IgD-negative memory B cell (primary cell): ENCODE data around the gene PKMYT1. TPM values are rescaled to one million over a fixed set of nuclear protein-coding genes. Genes with fewer than 3 reads are reported as not detected.

Source experiments
- H3K27ac Mint-ChIP-seq, 3 donors: one replicate each; pipeline ENCODE4 v1.8.0; 2020 to 2022; ENCODE audit warnings: mild to moderate bottlenecking in 3 of 3, mixed read lengths in 3 of 3, moderate library complexity in 1 of 3
- H3K27me3 Mint-ChIP-seq: one replicate; pipeline ENCODE4 v1.8.0; 2021; ENCODE audit warnings: mixed read lengths
- H3K36me3 Mint-ChIP-seq: one replicate; pipeline ENCODE4 v1.8.0; 2020; ENCODE audit warnings: mild to moderate bottlenecking, mixed read lengths
- H3K4me1 Mint-ChIP-seq, 3 donors: one replicate each; pipeline ENCODE4 v1.8.0; 2020 to 2022; ENCODE audit warnings: mixed read lengths in 3 of 3, mild to moderate bottlenecking in 1 of 3
- H3K4me3 Mint-ChIP-seq, 4 donors: one replicate each; pipeline ENCODE4 v1.8.0; 2020 to 2022; ENCODE audit warnings: mild to moderate bottlenecking in 4 of 4, mixed read lengths in 4 of 4, moderate library complexity in 3 of 4
- H3K9me3 Mint-ChIP-seq, 3 donors: one replicate each; pipeline ENCODE4 v1.8.0; 2020 to 2021; ENCODE audit warnings: mixed read lengths in 3 of 3, mild to moderate bottlenecking in 1 of 3
- polyA plus RNA-seq: library from polyadenylated mRNA; unstranded; fragments of 300-500 nt; fragmentation: Illumina TruSeq; gene quantifications from one replicate; pipeline ENCODE4 v1.2.3, GENCODE V29; 2021

PKMYT1 gene
- polyA plus RNA-seq, 1 donor from 2014 or later: 1.4 TPM

DNA sequence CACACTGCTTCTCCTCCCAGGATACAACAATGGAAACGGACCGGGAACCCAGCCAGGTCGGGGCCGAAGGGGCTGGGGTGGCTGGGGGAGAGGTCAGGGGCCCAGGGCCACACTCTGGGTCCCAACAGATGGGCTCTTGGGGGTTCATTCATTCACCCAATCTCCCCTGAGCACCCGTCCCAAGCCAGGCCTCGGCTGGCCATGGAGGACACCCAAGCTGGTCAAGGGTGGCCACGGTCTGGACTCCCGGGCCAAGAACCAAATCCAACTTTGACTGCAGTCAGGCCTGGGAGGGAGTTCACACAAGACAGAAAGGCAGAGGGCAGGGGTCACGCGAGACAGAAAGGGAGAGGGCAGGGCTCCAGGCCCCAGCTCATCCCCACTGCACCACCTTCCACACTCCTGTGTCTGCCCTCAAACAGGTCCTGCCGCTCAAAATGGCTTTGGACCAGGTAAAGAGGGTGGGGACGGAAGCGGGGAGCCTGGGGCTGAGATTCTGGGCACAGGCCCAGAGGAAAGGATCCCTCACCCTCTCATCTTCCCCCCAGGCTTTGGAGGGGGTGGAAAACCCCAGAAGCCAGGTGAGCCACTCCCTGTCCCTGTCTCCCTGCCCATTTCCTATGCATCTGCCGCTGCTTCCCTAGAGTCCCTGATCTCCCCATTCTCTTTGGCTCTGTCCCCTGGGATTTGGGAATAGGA is 12.3 kb upstream of the PKMYT1 start:
- H3K27me3 Mint-ChIP-seq: no peaks in the 10 kb centered on the region
- no peaks in the 10 kb centered on the region for H3K9me3 Mint-ChIP-seq
- H3K4me3 Mint-ChIP-seq: peak overlapping the region in 1 of 4 donors; percentile 28
- no peak overlapping the region for H3K27ac Mint-ChIP-seq
- H3K4me1 Mint-ChIP-seq: no peaks in the 10 kb centered on the region
- no peaks in the 10 kb centered on the region for H3K36me3 Mint-ChIP-seq

DNA sequence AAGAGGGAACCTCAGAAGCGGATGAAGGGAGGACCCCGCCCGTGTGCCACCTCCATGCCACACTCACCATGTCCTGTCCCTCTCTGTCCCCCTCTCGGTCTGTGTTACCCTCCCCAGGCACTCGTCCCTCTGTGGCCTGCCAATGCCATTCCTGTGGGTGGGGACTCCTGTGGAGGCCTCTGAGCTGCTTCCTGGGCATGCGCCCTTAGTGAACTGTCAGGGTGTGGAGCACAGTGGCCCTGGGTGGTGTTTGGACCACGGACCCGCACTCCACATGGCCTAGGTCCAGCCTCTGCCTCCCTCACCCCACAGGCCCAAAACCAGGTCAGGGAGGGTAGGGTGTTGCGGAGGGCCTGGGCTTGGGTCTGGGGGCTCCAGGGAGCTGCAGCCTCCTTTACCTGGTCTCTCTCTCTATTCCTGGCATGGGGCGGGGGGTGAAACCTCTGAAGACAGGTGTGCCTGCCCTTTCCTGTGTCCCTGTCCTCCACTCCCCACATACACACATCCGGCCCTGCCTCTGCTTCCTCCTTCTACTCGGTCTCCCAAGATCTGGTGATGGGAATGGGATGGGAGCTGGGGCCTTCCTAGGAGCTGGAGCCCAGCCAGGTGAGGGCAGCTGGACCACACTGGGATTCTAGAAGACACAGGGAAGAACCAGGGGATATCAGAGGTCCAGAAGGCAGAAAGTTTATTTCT is 11.5 kb upstream of the PKMYT1 start:
- Mint-ChIP-seq H3K27me3 (no peaks in the 10 kb centered on the region), H3K4me3 (no peak overlapping the region), H3K27ac (no peak overlapping the region), H3K9me3 (no peaks in the 10 kb centered on the region), H3K36me3 (no peaks in the 10 kb centered on the region), H3K4me1 (no peaks in the 10 kb centered on the region)

DNA sequence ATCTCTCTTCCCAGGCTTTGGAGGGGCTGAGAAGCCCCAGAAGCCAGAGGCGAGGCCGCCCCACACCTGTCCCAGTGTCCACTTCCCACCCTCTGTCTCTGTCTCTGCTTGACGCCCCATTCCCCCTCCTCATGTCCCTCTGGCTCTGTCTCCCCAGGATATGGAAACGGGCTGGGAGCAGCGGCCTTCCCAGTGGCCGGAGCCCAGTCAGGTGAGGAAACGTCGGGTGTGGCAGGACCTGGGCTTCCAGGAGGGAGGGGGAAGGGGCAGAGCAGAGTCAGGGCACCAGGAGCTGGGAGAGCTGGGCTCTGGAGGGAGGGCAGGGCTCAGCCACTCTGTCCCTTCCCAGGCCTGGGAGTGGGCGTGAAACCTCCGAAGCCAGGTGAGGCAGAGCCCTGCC is 10.6 kb upstream of the PKMYT1 start:
- Mint-ChIP-seq H3K27me3 (no peaks in the 10 kb centered on the region), H3K4me1 (no peaks in the 10 kb centered on the region), H3K36me3 (no peaks in the 10 kb centered on the region), H3K4me3 (no peak overlapping the region), H3K9me3 (no peaks in the 10 kb centered on the region), H3K27ac (no peak overlapping the region)

DNA sequence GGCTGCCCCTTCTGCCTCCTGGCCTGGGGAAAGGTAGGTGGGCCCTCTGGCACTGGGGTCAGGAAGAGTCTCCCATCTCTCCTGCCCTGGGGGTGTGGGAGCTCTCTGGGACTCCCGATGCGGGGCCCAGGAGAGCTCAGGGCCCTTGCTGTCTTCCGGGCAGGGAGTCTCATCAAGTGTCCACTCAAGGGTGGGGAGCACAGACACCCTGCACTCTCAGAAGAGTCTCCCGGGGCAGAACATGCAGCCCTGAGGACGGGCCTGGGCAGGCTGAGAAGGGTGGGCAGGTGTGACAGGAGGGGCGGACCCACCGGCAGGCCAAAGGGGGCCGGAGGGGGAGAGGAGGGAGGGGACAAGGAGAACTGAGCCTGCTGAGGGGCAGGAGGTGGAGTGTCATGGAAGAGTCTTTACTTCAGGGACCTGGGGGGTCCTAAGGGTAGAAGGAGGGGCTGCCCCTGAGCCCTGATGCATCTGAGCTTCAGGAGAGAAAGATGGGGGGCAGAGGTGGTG is 8.4 kb upstream of the PKMYT1 start:
- Mint-ChIP-seq H3K27ac (no peak overlapping the region), H3K4me3 (no peak overlapping the region)

DNA sequence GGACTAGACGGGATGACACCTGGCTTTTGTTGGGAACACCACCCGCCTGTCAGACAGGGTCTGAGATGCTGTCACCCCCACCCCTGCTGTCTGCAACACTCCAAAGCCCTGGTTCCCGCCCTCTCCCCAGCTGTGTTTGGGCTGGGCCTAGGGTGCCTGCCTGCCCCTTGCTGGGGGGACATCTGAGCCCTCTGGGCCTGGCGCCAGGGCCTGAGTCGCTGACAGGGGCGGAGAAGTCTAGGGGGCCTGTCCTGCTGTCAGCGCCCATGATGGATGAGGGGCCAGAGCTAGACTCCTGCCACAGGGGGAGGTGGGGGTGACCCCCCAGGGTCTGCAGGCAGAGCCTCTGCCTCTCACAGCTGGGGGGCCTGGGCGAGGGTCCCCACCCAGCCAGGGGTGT is 7.6 kb upstream of the PKMYT1 start:
- Mint-ChIP-seq H3K36me3 (no peaks in the 10 kb centered on the region), H3K27ac (no peak overlapping the region), H3K27me3 (no peaks in the 10 kb centered on the region), H3K4me3 (no peak overlapping the region), H3K4me1 (peaks cover 0 to 7% (median 4%) of the 10 kb centered on the region in 3 donors), H3K9me3 (no peaks in the 10 kb centered on the region)

More for the DNA sequence above, 8.4 kb upstream of the PKMYT1 start:
- H3K36me3 Mint-ChIP-seq: no peaks in the 10 kb centered on the region
- H3K9me3 Mint-ChIP-seq: no peaks in the 10 kb centered on the region
- H3K27me3 Mint-ChIP-seq: no peaks in the 10 kb centered on the region
- peaks cover 0 to 4% (median 2%) of the 10 kb centered on the region in 3 donors for H3K4me1 Mint-ChIP-seq

DNA sequence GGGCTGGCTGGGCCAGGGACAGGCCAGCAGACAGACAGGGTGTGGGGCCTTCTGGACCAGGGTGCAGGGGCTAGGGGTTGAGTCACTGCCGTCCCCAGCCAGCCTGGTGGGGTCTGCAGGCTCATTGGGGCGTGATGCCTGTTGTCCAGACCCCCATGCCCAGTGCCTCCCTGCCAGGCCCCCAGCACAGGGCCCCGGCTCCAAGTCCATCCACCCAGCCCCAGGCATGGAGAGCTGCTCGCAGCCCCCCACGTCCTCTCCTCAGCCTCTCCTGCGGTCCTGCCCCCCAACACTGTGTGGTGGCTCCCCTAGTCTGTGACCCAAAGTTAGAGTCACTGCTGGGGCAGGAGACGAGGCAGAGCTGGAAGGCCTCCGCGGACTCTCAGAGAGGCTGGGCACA is 7.0 kb upstream of the PKMYT1 start:
- H3K27ac Mint-ChIP-seq: no peak overlapping the region
- H3K36me3 Mint-ChIP-seq: no peaks in the 10 kb centered on the region
- H3K27me3 Mint-ChIP-seq: no peaks in the 10 kb centered on the region
- H3K4me3 Mint-ChIP-seq: no peak overlapping the region
- H3K4me1 Mint-ChIP-seq: peaks cover 0 to 7% (median 7%) of the 10 kb centered on the region in 3 donors
- H3K9me3 Mint-ChIP-seq: no peaks in the 10 kb centered on the region

DNA sequence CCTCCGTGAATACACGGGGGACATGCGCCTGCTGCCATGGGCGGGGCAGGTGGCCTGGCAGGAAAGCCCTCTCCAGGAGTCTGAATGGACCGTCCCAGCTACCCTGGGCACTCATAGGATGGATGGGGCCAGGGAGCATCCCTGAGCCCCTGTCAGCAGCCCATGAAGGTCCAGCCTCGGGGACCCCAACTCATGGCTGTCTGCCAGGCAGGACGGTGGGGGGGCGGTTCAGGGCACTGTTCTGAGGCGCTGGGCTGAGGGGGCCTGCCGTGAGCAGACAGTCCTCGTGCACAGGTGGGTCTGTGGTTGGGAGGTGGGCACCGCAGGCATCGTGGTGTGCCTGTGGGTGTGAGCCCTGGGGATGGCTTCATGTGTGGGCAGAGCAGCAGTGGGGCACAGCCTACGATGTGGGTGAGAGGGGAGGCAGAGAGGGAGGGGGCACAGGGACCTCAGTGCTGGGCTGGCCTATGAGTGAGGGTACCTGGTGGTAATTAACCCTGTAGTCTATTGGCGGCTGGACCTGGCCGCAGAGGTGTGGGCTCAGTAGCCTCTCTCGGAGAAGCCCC is 6.5 kb upstream of the PKMYT1 start:
- no peaks in the 10 kb centered on the region for H3K9me3 Mint-ChIP-seq
- H3K27ac Mint-ChIP-seq: peak overlapping the region in 1 of 3 donors; percentile 18
- H3K4me1 Mint-ChIP-seq: peaks cover 0 to 8% (median 7%) of the 10 kb centered on the region in 3 donors
- no peak overlapping the region for H3K4me3 Mint-ChIP-seq
- H3K27me3 Mint-ChIP-seq: no peaks in the 10 kb centered on the region
- H3K36me3 Mint-ChIP-seq: no peaks in the 10 kb centered on the region

DNA sequence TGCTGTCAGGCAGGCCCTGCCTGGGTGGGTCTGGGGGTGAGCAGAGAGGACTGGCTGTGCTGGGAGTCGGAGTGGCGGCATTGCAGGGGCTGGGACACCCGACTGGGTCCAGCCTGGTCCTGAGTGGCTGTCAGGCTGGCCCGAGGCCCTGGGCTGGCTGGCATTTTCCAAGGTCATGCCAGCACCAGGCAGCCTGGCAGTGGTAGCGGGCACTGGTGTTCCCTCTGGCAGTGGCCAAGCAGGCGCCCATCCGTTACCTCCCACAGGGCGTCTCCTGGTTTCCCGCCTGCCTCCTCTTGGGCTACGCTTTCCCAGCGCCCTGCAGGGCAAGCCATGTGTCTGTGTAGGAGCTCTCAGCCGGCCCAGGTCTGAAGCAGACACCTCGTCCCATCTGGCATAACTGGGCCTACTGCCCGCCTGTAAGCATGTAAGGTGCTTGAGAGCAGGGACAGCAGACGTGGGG is 5.7 kb upstream of the PKMYT1 start:
- no peaks in the 10 kb centered on the region for H3K9me3 Mint-ChIP-seq
- H3K4me1 Mint-ChIP-seq: peaks cover 0 to 13% (median 8%) of the 10 kb centered on the region in 3 donors
- H3K27me3 Mint-ChIP-seq: no peaks in the 10 kb centered on the region
- no peak overlapping the region for H3K27ac Mint-ChIP-seq
- H3K4me3 Mint-ChIP-seq: no peak overlapping the region
- H3K36me3 Mint-ChIP-seq: no peaks in the 10 kb centered on the region

DNA sequence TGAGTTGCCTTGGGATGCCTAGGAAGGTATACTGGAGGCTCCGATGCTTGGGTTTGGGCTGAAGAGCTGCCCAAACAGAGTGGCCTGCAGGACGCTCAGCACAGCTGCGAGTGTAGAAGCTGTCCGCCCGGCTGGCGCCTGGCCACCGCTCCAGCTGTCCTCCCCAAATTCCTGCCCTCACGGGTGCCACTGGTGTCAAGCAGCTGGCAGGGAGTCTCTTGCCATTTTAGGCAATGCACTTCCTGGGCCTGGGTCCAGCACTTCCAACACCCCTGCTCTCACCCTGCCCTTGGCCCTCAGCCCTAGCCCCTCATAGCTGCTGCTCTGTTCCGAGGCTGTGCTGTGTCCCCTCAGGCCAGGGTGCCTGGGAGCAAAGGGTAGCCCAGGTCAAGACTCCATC is 5.2 kb upstream of the PKMYT1 start:
- H3K27me3 Mint-ChIP-seq: no peaks in the 10 kb centered on the region
- no peak overlapping the region for H3K27ac Mint-ChIP-seq
- H3K9me3 Mint-ChIP-seq: no peaks in the 10 kb centered on the region
- no peak overlapping the region for H3K4me3 Mint-ChIP-seq
- H3K36me3 Mint-ChIP-seq: no peaks in the 10 kb centered on the region
- H3K4me1 Mint-ChIP-seq: peaks cover 0 to 16% (median 8%) of the 10 kb centered on the region in 3 donors

DNA sequence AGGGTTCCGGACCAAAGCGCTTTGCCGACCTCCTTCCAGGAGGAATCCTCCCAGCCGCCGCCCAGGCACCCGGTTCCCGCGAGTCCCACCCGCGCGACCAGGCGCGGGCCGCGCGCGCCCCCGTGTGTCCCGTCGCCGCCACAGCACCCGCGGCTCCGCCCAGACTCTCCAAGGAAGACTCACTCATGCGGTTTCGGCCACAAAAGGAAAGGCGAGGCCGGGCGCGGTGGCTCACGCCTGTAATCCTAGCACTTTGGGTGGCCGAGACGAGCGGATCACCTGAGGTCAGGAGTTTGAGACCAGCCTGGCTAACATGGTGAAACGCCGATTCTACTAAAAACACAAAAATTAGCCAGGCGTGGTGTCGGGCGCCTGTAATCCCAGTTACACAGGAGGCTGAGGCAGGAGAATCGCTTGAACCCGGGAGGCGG is 3.5 kb upstream of the PKMYT1 start:
- peak overlapping the region; percentile 34 to 82 (median 54) for H3K4me3 Mint-ChIP-seq
- H3K27me3 Mint-ChIP-seq: no peaks in the 10 kb centered on the region
- H3K36me3 Mint-ChIP-seq: no peaks in the 10 kb centered on the region
- H3K4me1 Mint-ChIP-seq: peaks cover 0 to 17% (median 8%) of the 10 kb centered on the region in 3 donors
- H3K9me3 Mint-ChIP-seq: no peaks in the 10 kb centered on the region
- H3K27ac Mint-ChIP-seq: no peak overlapping the region

DNA sequence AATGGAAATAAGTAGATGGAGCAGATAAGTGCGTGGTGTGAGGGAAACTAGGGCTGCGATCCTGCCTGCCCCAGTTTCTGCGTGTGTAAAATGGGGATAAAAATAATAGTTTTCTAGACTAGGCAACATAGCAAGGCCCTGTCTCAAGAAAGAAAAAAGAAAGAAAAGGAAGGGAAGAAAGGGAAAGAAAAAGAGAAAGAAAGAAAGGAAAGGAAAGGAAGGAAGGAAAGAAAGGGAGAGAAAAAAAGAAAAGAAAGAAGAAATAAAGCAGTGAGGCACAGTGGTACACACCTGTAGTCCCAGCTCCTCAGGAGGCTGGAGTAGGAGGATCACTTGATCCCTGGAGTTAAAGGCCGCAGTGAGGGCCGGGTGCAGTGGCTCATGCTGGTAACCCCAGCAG is 2.2 kb upstream of the PKMYT1 start:
- peaks cover 0 to 17% (median 8%) of the 10 kb centered on the region in 3 donors for H3K4me1 Mint-ChIP-seq
- H3K27me3 Mint-ChIP-seq: no peaks in the 10 kb centered on the region
- H3K36me3 Mint-ChIP-seq: no peaks in the 10 kb centered on the region
- H3K9me3 Mint-ChIP-seq: no peaks in the 10 kb centered on the region
- H3K4me3 Mint-ChIP-seq: peak overlapping the region in 3 of 4 donors; percentile 51 to 66 (median 63)
- H3K27ac Mint-ChIP-seq: peak overlapping the region in 1 of 3 donors; percentile 13

DNA sequence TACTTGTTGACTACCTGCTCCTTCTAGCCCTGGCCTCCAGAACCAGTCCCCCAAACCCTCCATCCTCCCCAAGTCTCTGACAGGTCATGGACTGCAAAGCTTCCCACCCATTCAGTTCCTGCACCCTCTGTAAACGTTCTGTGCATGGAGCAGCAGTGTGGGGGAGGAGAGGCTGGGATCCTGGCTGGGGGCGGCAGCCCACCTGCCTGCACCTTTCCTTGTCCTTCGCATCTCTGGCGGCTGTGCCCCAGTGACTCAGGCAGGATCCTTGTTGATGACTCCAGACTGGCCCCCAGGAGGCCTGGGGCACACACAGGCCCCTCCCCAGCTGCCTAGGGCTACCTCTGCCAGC is 1.6 kb upstream of the PKMYT1 start:
- H3K4me3 Mint-ChIP-seq: peak overlapping the region; percentile 51 to 89 (median 69)
- H3K9me3 Mint-ChIP-seq: no peaks in the 10 kb centered on the region
- H3K27ac Mint-ChIP-seq: peak overlapping the region in 2 of 3 donors; percentile 62 to 88
- peaks cover 0 to 17% (median 8%) of the 10 kb centered on the region in 3 donors for H3K4me1 Mint-ChIP-seq
- H3K27me3 Mint-ChIP-seq: no peaks in the 10 kb centered on the region
- H3K36me3 Mint-ChIP-seq: no peaks in the 10 kb centered on the region

DNA sequence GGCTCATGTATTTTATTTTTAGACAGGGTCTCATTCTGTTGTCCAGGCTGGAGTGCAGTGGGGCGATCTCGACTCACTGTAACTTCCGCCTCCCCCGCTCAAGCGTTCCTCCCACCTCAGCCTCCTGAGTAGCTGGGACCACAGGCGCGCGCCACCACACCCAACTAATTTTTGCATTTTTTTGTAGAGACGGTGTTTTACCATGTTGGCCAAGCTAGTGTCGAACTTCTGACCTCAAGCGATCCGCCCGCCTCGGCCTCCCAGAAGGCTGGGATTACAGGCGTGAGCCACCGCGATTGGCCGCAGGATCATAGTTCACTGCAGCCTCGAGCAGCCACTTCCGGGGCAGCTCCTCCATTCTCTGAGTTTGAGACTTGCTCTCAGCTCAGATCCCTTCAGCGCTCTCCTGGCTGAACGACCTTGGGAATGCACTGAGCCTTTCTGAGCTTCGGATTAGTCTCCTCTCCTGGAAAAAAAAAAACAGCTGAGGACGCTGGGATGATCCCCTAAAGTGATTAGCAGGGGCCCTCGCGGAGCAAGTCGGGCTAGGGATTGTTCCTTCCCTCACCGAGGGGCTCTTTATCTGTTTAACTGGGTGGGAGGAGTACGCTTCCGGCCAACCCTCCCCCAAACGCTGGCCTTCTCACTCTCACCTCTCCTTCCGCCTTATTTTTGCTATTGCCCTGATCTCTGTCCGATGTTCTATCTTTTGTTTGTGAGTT is 1.1 kb upstream of the PKMYT1 start:
- H3K36me3 Mint-ChIP-seq: no peaks in the 10 kb centered on the region
- no peaks in the 10 kb centered on the region for H3K27me3 Mint-ChIP-seq
- H3K4me1 Mint-ChIP-seq: peaks cover 0 to 17% (median 8%) of the 10 kb centered on the region in 3 donors
- H3K9me3 Mint-ChIP-seq: no peaks in the 10 kb centered on the region
- H3K27ac Mint-ChIP-seq: peak overlapping the region; percentile 62 to 88 (median 80)
- peak overlapping the region; percentile 66 to 92 (median 86) for H3K4me3 Mint-ChIP-seq

DNA sequence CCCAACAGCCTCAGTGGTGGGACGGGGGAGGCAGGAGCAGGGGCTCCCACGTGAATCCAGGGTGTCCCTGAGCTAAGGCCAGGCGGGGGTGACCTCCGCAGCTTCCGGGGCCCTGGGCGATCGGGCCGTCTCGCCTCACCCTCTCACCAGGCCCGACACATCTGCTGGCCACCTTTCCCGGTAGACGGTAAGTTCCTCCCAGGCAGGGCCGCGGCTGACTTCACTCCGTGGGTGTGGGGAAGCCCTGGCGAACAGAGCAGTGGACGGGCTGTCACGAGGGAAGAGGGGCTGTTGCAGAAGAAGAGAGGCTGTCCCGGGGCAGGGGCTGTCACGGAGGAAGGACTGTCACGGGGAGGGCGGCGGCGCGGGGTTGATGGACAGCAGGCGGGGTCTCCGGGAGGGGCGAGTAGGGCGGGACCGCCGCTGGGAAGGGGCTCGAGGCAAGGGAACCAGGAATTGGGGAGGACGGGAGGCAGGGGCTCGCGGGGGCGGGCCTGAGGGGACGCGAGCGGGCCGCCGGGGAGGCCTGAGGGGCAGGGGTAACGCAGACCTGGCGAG is 498 bp downstream of the PKMYT1 start:
- no peaks in the 10 kb centered on the region for H3K9me3 Mint-ChIP-seq
- H3K27me3 Mint-ChIP-seq: no peaks in the 10 kb centered on the region
- peak overlapping the region; percentile 17 to 90 (median 75) for H3K4me3 Mint-ChIP-seq
- peaks cover 0 to 17% (median 8%) of the 10 kb centered on the region in 3 donors for H3K4me1 Mint-ChIP-seq
- H3K36me3 Mint-ChIP-seq: no peaks in the 10 kb centered on the region
- no peak overlapping the region for H3K27ac Mint-ChIP-seq
